A549 (cell line): ENCODE results near the gene B4GALT2. TPM values are rescaled to one million over a fixed set of nuclear protein-coding genes. Genes with fewer than 3 reads are reported as not detected.

Experiments
- ATAC-seq, 2 experiments: fragments of 200-7000 bp in 1 of 2; fragments of >200 bp in 1 of 2; cut with Nextera tagmentation in 1 of 2; cut with Tn5 transposase in 1 of 2; 3 replicates each; pipeline versions ENCODE4 v1.8.0 to v1.9.1; 2018 to 2020; ENCODE audit warnings: mild to moderate bottlenecking in 1 of 2, moderate library complexity in 1 of 2
- CTCF ChIA-PET: fragments of 300-600 bp; sonication (Branson Sonifier 250); formaldehyde crosslinking; extraction: SDS; loops from one replicate; lab custom pipeline; 2021; ENCODE audit warnings: antibody characterized with exemption, inconsistent platforms; lab: Yijun Ruan, JAX
- POLR2A ChIA-PET: fragments of 350-600 bp; formaldehyde crosslinking; extraction: SDS; loops from one replicate; lab custom pipeline; 2021; ENCODE audit warnings: antibody characterized with exemption, inconsistent platforms; lab: Yijun Ruan, JAX
- DNase-seq, 2 experiments: peaks; one replicate each; pipeline versions ENCODE4 v3.0.0 to v3.0.0-alpha.2; 2011 to 2016; ENCODE audit warnings: low read depth in 1 of 2, low spot score in 1 of 2
- FAIRE-seq: peaks from 2 replicates; lab custom pipeline; 2011; peaks lifted over from hg19 to GRCh38; lab: Jason Lieb, UNC
- H3K27ac ChIP-seq, 2 experiments: fragments of >200 bp; sonication (Bioruptor Twin); formaldehyde crosslinking; 3 replicates each; pipeline ENCODE4 v1.5.1; 2016 to 2017
- H3K4me1 ChIP-seq: fragments of >200 bp; sonication (Bioruptor Twin); formaldehyde crosslinking; 3 replicates; pipeline ENCODE4 v1.6.1; 2016
- H3K4me2 ChIP-seq: fragments of >200 bp; sonication (Bioruptor Twin); formaldehyde crosslinking; 3 replicates; pipeline ENCODE4 v1.6.1; 2016
- H3K4me3 ChIP-seq: fragments of >200 bp; sonication (Bioruptor Twin); formaldehyde crosslinking; 3 replicates; pipeline ENCODE4 v1.5.1; 2016
- H3K9me3 ChIP-seq: fragments of >200 bp; sonication (Bioruptor Twin); formaldehyde crosslinking; 3 replicates; pipeline ENCODE4 v1.6.1; 2016
- ATOH8 ChIP-seq: fragments of 250-450 bp; sonication (Bioruptor Pico); IDR thresholded peaks from 2 replicates; pipeline ENCODE4 v1.5.0; 2020; ENCODE audit warnings: low read depth, mild to moderate bottlenecking, moderate library complexity
- BCL3 ChIP-seq: fragments of >200 bp; sonication (Bioruptor Twin); formaldehyde crosslinking; IDR thresholded peaks from 3 replicates; pipeline ENCODE4 v1.6.1; 2016
- CBX8 ChIP-seq: fragments of 200-600 bp; sonication (generic); IDR thresholded peaks from 2 replicates; pipeline ENCODE4 v1.6.1; 2016
- EHF ChIP-seq: fragments of 250-450 bp; sonication (Bioruptor Pico); IDR thresholded peaks from 2 replicates; pipeline ENCODE4 v1.5.0; 2020; ENCODE audit warnings: mild to moderate bottlenecking
- FOSB ChIP-seq: fragments of 250-450 bp; sonication (Bioruptor Pico); IDR thresholded peaks from 2 replicates; pipeline ENCODE4 v1.5.0; 2020; ENCODE audit warnings: mild to moderate bottlenecking, moderate library complexity
- FOSL2 ChIP-seq, 2 experiments: fragments of 450-650 bp in 1 of 2; fragments of >200 bp in 1 of 2; sonication (Bioruptor Twin) in 1 of 2; formaldehyde crosslinking; IDR thresholded peaks; 2 replicates each; pipeline versions ENCODE4 v1.5.0 to v1.6.1; 2016 to 2020; ENCODE audit warnings: mild to moderate bottlenecking in 1 of 2, moderate library complexity in 1 of 2
- HEYL ChIP-seq: fragments of 250-450 bp; sonication (Bioruptor Pico); IDR thresholded peaks from 2 replicates; pipeline ENCODE4 v1.8.0; 2021; ENCODE audit warnings: mild to moderate bottlenecking, moderate library complexity
- HOXB5 ChIP-seq: fragments of 250-450 bp; sonication (Bioruptor Pico); IDR thresholded peaks from 2 replicates; pipeline ENCODE4 v1.5.0; 2020; ENCODE audit warnings: mild to moderate bottlenecking, moderate library complexity
- JUN ChIP-seq, 2 experiments: fragments of >200 bp; sonication (Bioruptor Twin); formaldehyde crosslinking; IDR thresholded peaks; 2 replicates in 1 of 2; 3 replicates in 1 of 2; pipeline ENCODE4 v1.6.1; 2016 to 2017
- JUNB ChIP-seq: fragments of >200 bp; sonication (Bioruptor Twin); formaldehyde crosslinking; IDR thresholded peaks from 2 replicates; pipeline ENCODE4 v1.6.1; 2016
- MAX ChIP-seq: IDR thresholded peaks from 2 replicates; pipeline ENCODE4 v1.6.1; 2012
- MAZ ChIP-seq: fragments of 150-350 bp; IDR thresholded peaks from 2 replicates; pipeline ENCODE4 v1.6.1; 2014; ENCODE audit warnings: antibody characterized with exemption, low read depth, low read length, borderline replicate concordance
- MYC ChIP-seq: IDR thresholded peaks from 2 replicates; pipeline ENCODE4 v1.6.1; 2012; ENCODE audit warnings: mild to moderate bottlenecking, inconsistent platforms, low read length, improper control_type of control experiment, borderline replicate concordance
- NR3C1 ChIP-seq: fragments of >200 bp; sonication (Bioruptor Twin); formaldehyde crosslinking; IDR thresholded peaks from 3 replicates; pipeline ENCODE4 v1.6.1; 2017
- POLR2A ChIP-seq: IDR thresholded peaks from 2 replicates; pipeline ENCODE4 v1.6.1; 2012; ENCODE audit warnings: mild to moderate bottlenecking, low read length
- RCOR1 ChIP-seq: fragments of 150-350 bp; IDR thresholded peaks from 2 replicates; pipeline ENCODE4 v1.6.1; 2014; ENCODE audit warnings: antibody characterized with exemption, low read length, low read depth
- RFX5 ChIP-seq: fragments of 450-650 bp; IDR thresholded peaks from 2 replicates; pipeline ENCODE4 v1.7.1; 2014; ENCODE audit warnings: antibody characterized with exemption, mild to moderate bottlenecking, moderate library complexity
- SMC3 ChIP-seq: fragments of >200 bp; sonication (Bioruptor Twin); formaldehyde crosslinking; IDR thresholded peaks from 3 replicates; pipeline ENCODE4 v1.6.1; 2018; ENCODE audit warnings: inconsistent platforms
- TP53 ChIP-seq: fragments of 250-450 bp; sonication (Bioruptor Pico); IDR thresholded peaks from 2 replicates; pipeline ENCODE4 v1.5.0; 2021; ENCODE audit warnings: mild to moderate bottlenecking, moderate library complexity
- USF2 ChIP-seq: fragments of 450-650 bp; IDR thresholded peaks from 2 replicates; pipeline ENCODE4 v1.6.1; 2014; ENCODE audit warnings: antibody characterized with exemption
- ZFP36 ChIP-seq: fragments of 450-650 bp; IDR thresholded peaks from 2 replicates; pipeline ENCODE4 v1.6.1; 2014; ENCODE audit warnings: borderline replicate concordance; ENCODE audit not compliant: partially characterized antibody
- WGBS: methylation state at CpG from one replicate; pipeline ENCODE4 v1.1.6; 2017; ENCODE audit errors: missing lambda C conversion rate; 5-methylcytosine and 5-hydroxymethylcytosine counted together
- polyA plus RNA-seq, 4 experiments: library from polyadenylated mRNA; depleted of rRNA in 3 of 4; stranded (reverse); fragments of >200 nt; fragmentation: RNase III in 1 of 4; extraction: RNeasy Plus Mini Kit Qiagen cat#74134 plus additional on column Dnase treatment in 1 of 4; gene quantifications; 2 replicates in 3 of 4; 3 replicates in 1 of 4; pipeline ENCODE4 v1.2.3, GENCODE V29; 2011 to 2017
- TF ChIP-seq, protein P1 (sequence below): IDR thresholded peaks from 2 replicates; pipeline ENCODE4 v1.6.1; 2012

The B4GALT2 gene
- polyA plus RNA-seq, 2 of the 4 experiments (the other 2 are of a cell fraction), result 19.0 to 35.8 TPM

DNA sequence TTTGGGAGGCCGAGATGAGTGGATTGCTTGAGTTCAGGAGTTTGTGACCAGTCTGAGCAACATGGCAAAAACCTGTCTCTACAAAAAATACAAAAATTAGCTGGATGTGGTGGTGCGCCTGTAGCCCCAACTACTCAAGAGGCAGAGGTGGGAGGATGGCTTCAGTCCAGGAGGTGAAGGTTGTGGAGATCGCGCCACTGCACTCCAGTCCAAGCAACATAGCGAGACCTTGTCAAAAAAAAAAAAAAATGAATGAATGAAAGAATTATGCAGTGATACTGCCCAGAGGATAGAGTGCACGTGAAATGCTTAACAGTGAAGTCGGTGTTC lies 9.6 kb upstream of the B4GALT2 start:
- Histone ChIP-seq H3K27ac (no peak overlapping the region), H3K4me2 (peak overlapping the region; percentile 43; the same call in 2 of the 3 replicates), H3K4me3 (no peak overlapping the region), H3K9me3 (no peaks in the 10 kb centered on the region), H3K4me1 (peaks cover 11% of the 10 kb centered on the region; the same call in 1 of the 3 replicates)
- DNase-seq, result no peak
- ATAC-seq, result no peak
- CTCF ChIA-PET, result interaction anchor here (0.9 to 1.7 kb wide), 4 partner anchors 9 to 206 kb away, joined by 3 to 5 read pairs (median 3); no protein-coding TSS in a partner anchor
- 62% methylated on average over 7 of the region's 7 CpGs for WGBS
- no peak for FAIRE-seq
- POLR2A ChIA-PET, result no interaction called here
- no peak for TF ChIP-seq NR3C1
- no peak for TF ChIP-seq EHF (CRISPR knock-in tag)
- TF ChIP-seq FOSB (CRISPR knock-in tag), result no peak
- TF ChIP-seq SMC3, result no peak
- TF ChIP-seq, protein P1, sequence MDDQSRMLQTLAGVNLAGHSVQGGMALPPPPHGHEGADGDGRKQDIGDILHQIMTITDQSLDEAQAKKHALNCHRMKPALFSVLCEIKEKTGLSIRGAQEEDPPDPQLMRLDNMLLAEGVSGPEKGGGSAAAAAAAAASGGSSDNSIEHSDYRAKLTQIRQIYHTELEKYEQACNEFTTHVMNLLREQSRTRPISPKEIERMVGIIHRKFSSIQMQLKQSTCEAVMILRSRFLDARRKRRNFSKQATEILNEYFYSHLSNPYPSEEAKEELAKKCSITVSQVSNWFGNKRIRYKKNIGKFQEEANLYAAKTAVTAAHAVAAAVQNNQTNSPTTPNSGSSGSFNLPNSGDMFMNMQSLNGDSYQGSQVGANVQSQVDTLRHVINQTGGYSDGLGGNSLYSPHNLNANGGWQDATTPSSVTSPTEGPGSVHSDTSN, result no peak
- TF ChIP-seq TP53 (CRISPR knock-in tag), result no peak
- no peak for TF ChIP-seq MAZ
- TF ChIP-seq HEYL (CRISPR knock-in tag), result no peak
- no peak for TF ChIP-seq ATOH8 (CRISPR knock-in tag)
- no peak for TF ChIP-seq JUNB
- no peak for TF ChIP-seq RCOR1
- no peak for TF ChIP-seq ZFP36
- TF ChIP-seq HOXB5 (CRISPR knock-in tag), result no peak
- no peak for TF ChIP-seq RFX5
- no peak for TF ChIP-seq CBX8
- TF ChIP-seq FOSL2 (IDR thresholded peaks at IDR 0.05), result no peak
- TF ChIP-seq FOSL2 (CRISPR knock-in tag; IDR thresholded peaks at IDR 0.05), result no peak

- TF ChIP-seq BCL3 (no peak), HOXB5 (CRISPR knock-in tag) (no peak), MAX (peak; percentile 95), JUN (IDR thresholded peaks at IDR 0.05) (peak in 1 of 2 experiments; percentile 54; a peak in 1 of 5 replicates), USF2 (peak; percentile 59; the same call in 1 of the 2 replicates), MYC (peak; percentile 77; the same call in 1 of the 2 replicates), POLR2A (peak; percentile 27; the same call in 1 of the 2 replicates)
- ATAC-seq (peak; percentile 90 to 96), DNase-seq (peak; percentile 95 to 98), FAIRE-seq (no peak)
- WGBS, result 2% methylated on average over 32 of the region's 47 CpGs
- CTCF ChIA-PET, result interaction anchor here (0.9 to 1.6 kb wide), 4 partner anchors 9 to 66 kb away, joined by 3 to 5 read pairs (median 4); no protein-coding TSS in a partner anchor
- peak within 1 kb of the TSS; percentile 80 to 92 for H3K27ac ChIP-seq
- peaks cover 11% of the 10 kb centered on the region; the same call in 1 of the 3 replicates for H3K4me1 ChIP-seq
- H3K4me3 ChIP-seq, result peak within 1 kb of the TSS; percentile 85
- H3K9me3 ChIP-seq, result no peaks in the 10 kb centered on the region
- POLR2A ChIA-PET, result interaction anchor here (0.7 kb wide), 1 partner anchor 16 kb away, joined by 3 read pairs; no protein-coding TSS in a partner anchor
- peak within 1 kb of the TSS; percentile 97 for H3K4me2 ChIP-seq
Observed at GRCh38 chr1:43969746-43970466, 9.1 kb upstream of the B4GALT2 start, which contains the start of gene DPH2. Gene DPH2 (plus strand): TSS chr1:43970010. CDS start chr1:43970176, 166 bp downstream.
